Hepatocyte (in vitro differentiated cells): ENCODE measurements around the gene OGDH. TPM values are rescaled to one million over a fixed set of nuclear protein-coding genes. Genes with fewer than 3 reads are reported as not detected.
A peak's percentile ranks its signal among the peaks of the same experiment; 100 is the strongest.

Experiments
- DNase-seq: peaks from one replicate; pipeline ENCODE4 v3.0.0-alpha.2; 2016; ENCODE audit warnings: low spot score
- H2AFZ ChIP-seq: fragments of 200-600 bp; sonication (generic); 2 replicates; pipeline ENCODE4 v1.6.0; 2016; ENCODE audit warnings: antibody characterized with exemption, mild to moderate bottlenecking
- H3K27ac ChIP-seq: fragments of 200-600 bp; sonication (generic); 2 replicates; pipeline ENCODE4 v1.5.1; 2016; ENCODE audit warnings: mild to moderate bottlenecking
- H3K27me3 ChIP-seq: fragments of 200-600 bp; sonication (generic); 2 replicates; pipeline ENCODE4 v1.6.1; 2016
- H3K36me3 ChIP-seq: fragments of 200-600 bp; sonication (generic); replicated peaks from 2 replicates; pipeline ENCODE4 v1.5.1; 2016; ENCODE audit warnings: low read depth; ENCODE audit not compliant: insufficient read depth
- H3K4me1 ChIP-seq: fragments of 200-600 bp; sonication (generic); 2 replicates; pipeline ENCODE4 v1.5.1; 2016; ENCODE audit warnings: mild to moderate bottlenecking, moderate library complexity; ENCODE audit not compliant: insufficient read depth
- H3K4me2 ChIP-seq: fragments of 200-600 bp; sonication (generic); 2 replicates; pipeline ENCODE4 v1.6.0; 2016
- H3K4me3 ChIP-seq: fragments of 200-600 bp; sonication (generic); 2 replicates; pipeline ENCODE4 v1.5.1; 2016; ENCODE audit warnings: mild to moderate bottlenecking
- H3K79me2 ChIP-seq: fragments of 200-600 bp; sonication (generic); 2 replicates; pipeline ENCODE4 v1.6.0; 2017; ENCODE audit warnings: mild to moderate bottlenecking
- H3K9me2 ChIP-seq: fragments of 200-600 bp; sonication (generic); replicated peaks from 2 replicates; pipeline ENCODE4 v1.6.0; 2017; ENCODE audit warnings: mild to moderate bottlenecking; ENCODE audit not compliant: insufficient read depth
- H3K9me3 ChIP-seq: fragments of 200-600 bp; sonication (generic); 2 replicates; pipeline ENCODE4 v1.5.1; 2016; ENCODE audit warnings: low read depth, mild to moderate bottlenecking
- H4K20me1 ChIP-seq: fragments of 200-600 bp; sonication (generic); 2 replicates; pipeline ENCODE4 v1.6.0; 2016; ENCODE audit warnings: mild to moderate bottlenecking; ENCODE audit not compliant: insufficient read depth, poor library complexity, severe bottlenecking
- CTCF ChIP-seq: fragments of 200-600 bp; sonication (generic); IDR thresholded peaks from 2 replicates; pipeline ENCODE4 v1.5.1; 2016; ENCODE audit warnings: antibody characterized with exemption, mild to moderate bottlenecking; ENCODE audit not compliant: poor library complexity
- EZH2 ChIP-seq: fragments of 200-600 bp; sonication (generic); IDR thresholded peaks from 2 replicates; pipeline ENCODE4 v1.6.1; 2016; ENCODE audit warnings: antibody characterized with exemption, mild to moderate bottlenecking, borderline replicate concordance
- EZH2phosphoT487 ChIP-seq: fragments of 200-600 bp; sonication (generic); IDR thresholded peaks from one replicate; pipeline ENCODE4 v1.6.1; 2018; ENCODE audit warnings: antibody characterized with exemption, mild to moderate bottlenecking, low read depth, moderate library complexity; ENCODE audit not compliant: unreplicated experiment, severe bottlenecking
- WGBS: methylation state at CpG from one replicate; pipeline ENCODE4 v1.1.6; 2016; ENCODE audit warnings: low lambda C conversion rate; ENCODE audit errors: missing lambda C conversion rate; 5-methylcytosine and 5-hydroxymethylcytosine counted together
- polyA plus RNA-seq: library from polyadenylated mRNA; unstranded; fragments of >200 nt; fragmentation: Nextera tagmentation; extraction: Ambion mirVana; gene quantifications from 2 replicates; pipeline ENCODE4 v1.2.1, GENCODE V29; 2016
- total RNA-seq: library from RNA; depleted of rRNA; stranded (reverse); fragments of >200 nt; gene quantifications from 2 replicates; pipeline ENCODE4 v1.2.3, GENCODE V29; 2014

OGDH gene
- total and polyA plus RNA-seq, 2 experiments from 2014 or later = 40.8 to 65.3 TPM

GRCh38 chr7:44621750-44622103 is 15.3 kb downstream of the OGDH start:
- Histone ChIP-seq H2AFZ (no peak overlapping the region), H4K20me1 (peaks cover 6% of the 10 kb centered on the region)
- TF ChIP-seq EZH2phosphoT487 = no peak
- no peak for TF ChIP-seq CTCF
- TF ChIP-seq EZH2 = no peak

GRCh38 chr7:44622342-44623151 is 16.1 kb downstream of the OGDH start:
- Histone ChIP-seq H3K79me2 (peaks cover 99% of the 10 kb centered on the region), H3K4me1 (peaks cover 25% of the 10 kb centered on the region), H4K20me1 (peaks cover 6% of the 10 kb centered on the region)

More at GRCh38 chr7:44621750-44622103, 15.3 kb downstream of the OGDH start:
- Histone ChIP-seq H3K79me2 (peaks cover 99% of the 10 kb centered on the region), H3K4me3 (no peak overlapping the region), H3K4me1 (peaks cover 25% of the 10 kb centered on the region), H3K4me2 (no peak overlapping the region), H3K9me3 (no peaks in the 10 kb centered on the region), H3K9me2 (no peaks in the 10 kb centered on the region), H3K36me3 (no peaks in the 10 kb centered on the region), H3K27me3 (no peaks in the 10 kb centered on the region), H3K27ac (peak overlapping the region; percentile 62)
- no peak for DNase-seq
- WGBS = 95% methylated on average over 5 of the region's 5 CpGs

GRCh38 chr7:44624318-44624717 is 17.9 kb downstream of the OGDH start:
- peaks cover 9% of the 10 kb centered on the region for H3K4me1 ChIP-seq
- H3K4me2 ChIP-seq = no peak overlapping the region
- TF ChIP-seq EZH2phosphoT487 = no peak
- TF ChIP-seq EZH2 = no peak
- no peak for TF ChIP-seq CTCF
- no peaks in the 10 kb centered on the region for H3K36me3 ChIP-seq
- H3K79me2 ChIP-seq = peaks cover 98% of the 10 kb centered on the region
- H3K9me3 ChIP-seq = no peaks in the 10 kb centered on the region
- H3K27ac ChIP-seq = no peak overlapping the region
- H2AFZ ChIP-seq = no peak overlapping the region
- H3K4me3 ChIP-seq = no peak overlapping the region
- no peaks in the 10 kb centered on the region for H3K27me3 ChIP-seq
- H4K20me1 ChIP-seq = peaks cover 6% of the 10 kb centered on the region
- no peaks in the 10 kb centered on the region for H3K9me2 ChIP-seq
- 98% methylated on average over 9 of the region's 9 CpGs for WGBS
- no peak for DNase-seq

More at GRCh38 chr7:44622342-44623151, 16.1 kb downstream of the OGDH start:
- DNase-seq = peak; percentile 37
- peak overlapping the region; percentile 62 for H3K27ac ChIP-seq
- H3K36me3 ChIP-seq = no peaks in the 10 kb centered on the region
- H3K9me3 ChIP-seq = no peaks in the 10 kb centered on the region
- H3K27me3 ChIP-seq = no peaks in the 10 kb centered on the region
- no peak overlapping the region for H2AFZ ChIP-seq
- WGBS = 86% methylated on average over 5 of the region's 5 CpGs
- H3K9me2 ChIP-seq = no peaks in the 10 kb centered on the region
- TF ChIP-seq EZH2phosphoT487 (no peak), EZH2 (no peak), CTCF (no peak)
- no peak overlapping the region for H3K4me3 ChIP-seq
- H3K4me2 ChIP-seq = peak overlapping the region; percentile 42
